NCI-H2227 treated with DMSO at 0.1 percent for 48 hours (cell line): ENCODE data around the gene LIPT2.

Experiments used
- DNase-seq: peaks from one replicate; lab custom pipeline; 2025; lab: John Stamatoyannopoulos, UW

LIPT2 gene

GRCh38 chr11:74504100-74504691, 10.7 kb upstream of the LIPT2 start:
- DNase-seq = no peak

GRCh38 chr11:74494916-74495315, 1.4 kb upstream of the LIPT2 start:
- DNase-seq = no peak

DNA sequence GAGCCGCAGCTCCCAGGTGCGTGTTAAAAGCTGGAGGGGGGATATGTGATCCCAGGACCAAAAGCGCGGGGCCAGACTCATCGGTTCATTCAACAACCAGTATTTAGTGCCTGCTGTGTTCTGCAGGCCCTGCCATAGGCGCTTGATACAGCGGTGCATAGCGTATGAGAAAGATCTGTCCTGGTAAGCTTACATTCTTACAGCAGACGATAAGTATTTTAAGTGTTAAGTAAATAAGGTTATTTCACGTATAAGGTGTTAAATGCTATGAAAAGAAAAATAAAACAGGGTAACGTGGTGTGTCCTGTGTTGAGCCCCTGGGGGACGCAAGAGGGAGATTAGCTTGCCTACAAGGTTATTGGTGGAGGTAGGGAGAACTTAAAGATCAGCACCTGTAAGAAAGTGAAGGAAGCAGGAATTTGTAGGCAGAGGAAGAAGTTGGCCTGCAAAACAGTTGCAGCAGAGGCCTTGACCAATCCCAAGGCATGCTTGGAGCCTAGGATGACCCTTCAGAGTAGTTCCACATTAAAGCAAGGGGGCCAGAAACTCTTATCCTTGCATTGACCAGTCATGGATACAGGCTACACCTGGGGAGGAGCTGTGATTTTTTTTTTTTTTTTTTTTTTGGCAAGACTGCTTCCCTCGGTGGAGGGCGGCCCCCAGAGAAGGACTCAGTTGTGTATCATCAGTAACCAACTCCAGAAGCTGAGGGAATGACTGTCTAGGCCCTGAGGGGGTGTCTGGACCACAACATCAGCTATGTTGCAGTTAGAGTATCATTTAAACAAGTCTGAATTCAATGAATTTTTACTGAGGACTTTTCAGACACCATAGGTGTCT, 487 bp upstream of the LIPT2 start:
- peak; percentile 75 for DNase-seq

- DNase-seq = no peak
Measured at GRCh38 chr11:74492084-74492483, 1.4 kb downstream of the LIPT2 start.

DNA sequence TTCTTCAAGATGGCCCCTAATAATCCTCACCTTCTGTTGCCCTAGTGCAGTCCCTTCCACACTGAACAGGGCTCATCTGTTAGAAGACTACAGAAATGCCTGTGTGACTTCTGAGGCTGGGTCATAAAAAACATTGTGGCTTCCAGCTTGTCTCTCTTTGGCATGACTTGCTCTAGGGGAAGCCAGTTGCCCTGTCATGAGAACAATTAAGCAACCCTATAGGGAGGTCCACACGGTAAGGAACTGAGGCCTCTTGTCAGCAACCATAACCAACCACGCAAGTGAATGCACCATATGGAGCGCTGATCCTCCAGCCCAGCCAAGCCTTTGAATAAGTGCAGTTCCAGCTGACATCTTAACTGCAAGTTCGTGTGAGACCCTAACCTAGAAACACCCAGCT, 2.6 kb downstream of the LIPT2 start:
- DNase-seq = no peak

DNA sequence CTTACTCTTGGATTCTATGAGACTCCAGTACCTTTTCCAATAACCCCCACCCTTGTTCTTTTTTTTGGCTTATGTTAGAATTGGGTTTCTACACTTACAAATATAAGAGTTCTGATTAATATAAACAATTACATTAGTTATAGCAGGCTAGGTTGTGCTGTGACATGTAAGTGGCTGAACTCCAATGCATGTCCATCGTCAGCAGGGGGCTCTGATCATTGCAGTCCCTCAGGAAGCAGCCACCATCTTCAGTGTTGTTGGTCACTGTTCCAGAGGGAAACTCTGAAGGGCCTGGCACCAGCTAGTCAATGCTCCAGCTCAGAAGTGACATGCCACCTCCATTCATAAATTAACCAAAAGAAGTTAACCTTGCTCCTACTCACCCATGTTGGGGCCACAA, 5.6 kb downstream of the LIPT2 start:
- DNase-seq = no peak

DNA sequence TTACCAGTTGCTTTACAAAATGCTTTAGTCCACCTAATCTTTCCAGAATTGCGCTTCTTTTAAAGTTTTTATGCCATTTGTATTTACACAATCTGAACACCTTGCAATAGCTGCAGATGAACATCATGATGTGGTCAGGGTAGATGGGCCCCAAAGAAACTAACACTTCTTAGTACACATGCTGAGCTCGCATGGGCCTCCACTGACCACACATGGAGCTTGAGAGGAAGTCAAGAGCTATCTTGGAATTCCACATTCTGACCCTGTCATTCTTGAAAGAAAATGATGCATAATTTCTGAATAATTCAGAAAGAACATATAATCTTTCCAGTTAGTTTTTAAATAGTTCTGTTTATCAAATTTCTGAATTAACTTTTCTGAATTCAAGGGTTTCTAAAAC, 7.7 kb downstream of the LIPT2 start:
- DNase-seq = no peak

GRCh38 chr11:74480688-74481417, 12.7 kb downstream of the LIPT2 start:
- no peak for DNase-seq

DNA sequence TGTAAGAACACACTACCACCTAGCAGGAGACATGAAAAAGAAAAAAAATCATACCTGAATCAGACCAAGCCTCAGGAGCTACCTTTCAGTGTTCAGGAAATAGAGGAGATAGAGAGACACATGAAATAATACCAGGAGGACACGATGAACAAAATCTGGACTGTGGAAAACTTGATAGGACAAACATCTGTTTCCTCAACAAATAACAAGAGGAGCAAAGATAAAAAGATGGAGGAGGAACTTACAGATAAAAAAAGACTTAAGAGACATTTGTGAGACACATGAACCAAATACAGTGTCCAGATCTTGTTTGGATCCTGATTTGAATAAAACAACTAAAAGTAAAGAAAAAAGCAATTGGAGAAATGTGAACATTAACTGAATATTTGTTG, 13.8 kb downstream of the LIPT2 start:
- DNase-seq = no peak

GRCh38 chr11:74478877-74479731, 14.4 kb downstream of the LIPT2 start:
- DNase-seq = no peak

DNA sequence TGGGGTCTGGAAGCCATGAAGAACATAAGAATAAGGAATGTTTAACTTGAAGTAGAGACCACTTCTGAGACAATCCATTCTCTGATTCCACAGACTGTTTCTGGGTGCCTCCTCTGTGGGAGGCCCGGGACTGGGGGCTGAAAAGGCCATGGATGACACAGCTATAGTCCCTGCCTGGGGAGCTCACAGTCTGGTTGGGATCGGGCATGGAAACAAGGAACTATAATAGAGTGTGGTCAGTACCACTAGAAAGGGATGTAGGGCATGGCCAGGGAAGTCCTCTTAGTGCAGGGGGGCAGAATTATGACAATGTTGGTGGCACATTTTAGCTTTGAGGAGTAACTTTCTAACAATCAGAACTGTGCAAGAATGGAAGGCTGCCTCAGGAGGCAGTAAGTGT, 17.0 kb downstream of the LIPT2 start:
- DNase-seq = no peak

- DNase-seq = no peak
Measured at GRCh38 chr11:74474316-74474715, 19.2 kb downstream of the LIPT2 start.

GRCh38 chr11:74473382-74474173, 19.9 kb downstream of the LIPT2 start:
- DNase-seq = no peak

DNA sequence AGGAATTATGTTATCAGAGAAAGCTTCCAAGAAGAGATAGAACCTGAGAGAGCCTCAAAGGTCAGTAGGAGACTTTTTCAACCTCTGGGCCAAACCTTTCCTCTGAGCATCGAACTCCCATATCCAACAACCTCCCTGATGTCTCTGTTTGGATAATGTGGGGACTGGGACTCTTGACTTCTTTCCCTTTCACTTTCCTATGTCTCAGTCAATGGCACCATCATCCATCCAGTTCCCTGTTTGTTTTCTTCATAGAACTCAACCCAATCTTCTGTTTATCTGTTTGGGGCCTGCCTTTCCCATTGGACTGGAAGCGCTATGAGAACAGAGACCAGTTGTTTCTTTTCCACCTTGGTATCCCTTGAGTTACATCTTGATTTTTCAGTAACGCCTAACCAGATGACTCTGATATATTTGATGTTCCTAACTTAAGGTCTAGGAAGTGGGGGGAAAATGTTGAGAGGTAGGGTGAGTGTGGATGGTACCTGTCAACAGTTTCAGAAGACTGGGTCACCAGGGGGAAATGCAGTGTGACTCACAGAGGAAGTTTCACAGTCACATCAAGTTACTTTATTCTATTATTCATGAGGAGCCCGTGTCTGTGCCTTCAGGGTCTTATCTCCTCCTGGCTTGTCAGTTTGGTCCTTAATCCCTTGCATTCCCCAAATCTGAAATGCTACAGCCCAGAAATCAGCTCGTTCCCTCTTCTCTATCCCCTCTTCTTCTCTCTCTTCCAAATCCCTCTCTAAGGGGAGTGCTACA, 21.7 kb downstream of the LIPT2 start:
- DNase-seq = no peak

GRCh38 chr11:74471037-74471436, 22.5 kb downstream of the LIPT2 start:
- DNase-seq = no peak

DNA sequence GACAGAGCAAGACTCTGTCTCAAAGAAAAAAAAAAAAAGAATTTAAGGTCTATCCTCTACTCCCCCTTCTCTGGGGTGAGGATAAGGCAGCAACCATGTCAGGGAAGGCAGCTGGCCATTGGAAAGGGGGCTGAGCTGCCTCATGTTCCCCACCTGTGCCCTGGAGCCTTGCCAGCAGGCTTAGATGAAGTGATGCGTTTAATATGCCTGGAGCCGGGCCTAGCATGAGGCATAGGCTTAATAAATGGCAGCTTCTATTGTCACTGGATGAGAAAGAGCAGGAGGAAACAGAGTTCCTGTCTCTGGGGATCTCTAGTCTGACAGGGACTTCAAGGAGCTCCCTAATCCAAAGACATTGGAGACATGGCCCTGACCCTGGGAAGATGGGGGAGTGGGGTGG, 23.0 kb downstream of the LIPT2 start:
- no peak for DNase-seq

DNA sequence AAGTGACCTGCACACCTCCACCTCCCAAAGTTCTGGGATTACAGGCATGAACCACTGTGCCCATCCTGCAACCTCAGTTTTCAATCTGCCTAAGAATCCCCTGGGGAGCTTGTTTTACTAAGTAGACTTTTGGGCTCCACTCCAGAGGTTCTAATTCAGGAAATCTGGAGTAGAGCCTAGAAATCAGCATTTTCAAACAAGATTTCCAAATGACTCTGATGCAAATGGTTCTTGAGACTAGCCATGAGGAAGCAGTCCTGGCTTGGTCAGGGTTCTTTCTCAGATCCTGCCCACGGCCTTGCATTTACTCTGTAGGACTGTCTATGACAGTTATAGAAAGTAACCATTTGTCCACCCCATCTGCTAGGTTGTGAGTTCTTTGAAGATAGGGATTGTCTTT, 24.6 kb downstream of the LIPT2 start:
- DNase-seq = no peak

- no peak for DNase-seq
Measured at GRCh38 chr11:74468521-74468920, 25.0 kb downstream of the LIPT2 start.

DNA sequence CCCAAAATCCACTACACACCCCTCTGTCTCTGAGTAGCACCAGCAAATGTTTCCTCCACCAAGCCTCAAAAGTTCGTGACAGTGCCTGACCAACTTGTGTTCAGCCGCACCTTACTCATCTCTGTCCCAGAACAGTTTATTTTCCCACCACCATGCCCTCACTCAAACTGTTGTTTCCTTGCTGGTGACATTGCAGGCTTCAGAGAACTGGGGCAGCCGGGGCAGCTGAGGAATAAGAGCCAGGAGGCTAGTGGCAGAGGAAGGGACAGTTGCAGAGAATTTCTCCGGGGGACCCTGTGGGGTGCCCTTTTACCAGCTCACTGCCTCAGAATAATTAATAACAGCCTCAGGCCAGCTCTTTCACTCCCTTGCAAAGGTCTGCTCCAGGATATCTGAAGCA, 25.5 kb downstream of the LIPT2 start:
- DNase-seq = no peak
